GM19238 (cell line): ENCODE measurements around the gene PPM1L.

Experiments used
- DNase-seq: peaks from one replicate; pipeline ENCODE4 v3.0.0; 2011; ENCODE audit warnings: low spot score; ENCODE audit not compliant: insufficient read length

The PPM1L gene

DNA sequence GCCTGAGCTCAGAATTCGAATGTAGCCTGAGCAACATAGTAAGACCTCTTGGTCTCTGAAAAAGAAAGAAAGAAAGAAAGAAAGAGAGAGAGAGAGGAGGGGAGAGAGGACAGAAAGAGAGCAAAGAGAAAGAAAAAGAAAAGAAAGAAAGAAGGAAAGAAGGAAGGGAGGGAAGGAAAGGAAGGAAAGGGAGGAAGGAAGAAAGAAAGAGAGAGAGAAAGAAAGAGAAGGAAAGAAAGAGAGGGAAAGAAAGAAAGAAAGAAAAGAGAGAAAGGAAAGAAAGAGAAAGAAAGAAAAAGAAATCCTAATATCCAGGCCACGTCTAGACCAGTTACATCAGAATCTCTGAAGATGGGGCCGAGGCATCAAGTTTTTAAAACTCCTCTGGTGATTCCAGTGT lies 50.7 kb downstream of the PPM1L start:
- DNase-seq = no peak

DNA sequence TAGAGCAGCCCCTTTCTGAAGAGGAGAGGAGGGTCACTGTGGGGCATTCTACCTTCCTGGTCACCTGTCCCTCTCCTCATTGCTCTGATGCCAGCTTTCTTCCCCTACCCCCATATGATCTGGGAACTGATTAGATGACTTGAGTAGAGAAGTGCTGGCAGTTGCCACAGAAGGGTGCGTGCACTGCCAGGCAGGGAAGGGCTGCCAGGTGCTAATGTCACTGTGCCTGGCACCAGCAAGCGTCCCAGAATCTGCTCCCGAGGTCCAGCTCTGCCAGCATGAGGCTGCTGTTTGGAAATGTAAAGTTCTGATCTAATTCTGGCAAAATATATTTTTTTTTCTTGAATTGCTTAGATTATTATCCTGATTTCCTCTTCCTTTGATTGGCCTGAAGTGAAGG lies 52.8 kb downstream of the PPM1L start:
- no peak for DNase-seq

DNA sequence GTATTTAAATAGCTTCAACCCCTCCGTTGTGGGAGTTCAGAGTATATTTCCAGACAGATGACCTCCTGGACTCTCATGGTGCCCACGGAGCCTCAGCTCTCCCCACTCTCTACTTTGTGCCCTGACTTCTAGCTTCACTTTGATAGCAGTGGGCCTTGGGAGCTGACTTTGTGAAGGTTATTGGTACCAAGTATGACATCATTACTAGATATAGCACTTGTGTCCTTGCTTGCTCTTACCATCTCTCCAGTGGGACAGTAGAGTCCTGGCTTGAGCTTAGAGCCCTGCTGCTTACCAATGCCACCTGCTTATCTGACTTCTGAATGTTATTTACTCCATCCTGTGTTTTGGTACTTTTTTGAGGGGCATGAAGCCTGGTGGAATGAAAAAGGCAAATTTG lies 53.4 kb downstream of the PPM1L start:
- no peak for DNase-seq

DNA sequence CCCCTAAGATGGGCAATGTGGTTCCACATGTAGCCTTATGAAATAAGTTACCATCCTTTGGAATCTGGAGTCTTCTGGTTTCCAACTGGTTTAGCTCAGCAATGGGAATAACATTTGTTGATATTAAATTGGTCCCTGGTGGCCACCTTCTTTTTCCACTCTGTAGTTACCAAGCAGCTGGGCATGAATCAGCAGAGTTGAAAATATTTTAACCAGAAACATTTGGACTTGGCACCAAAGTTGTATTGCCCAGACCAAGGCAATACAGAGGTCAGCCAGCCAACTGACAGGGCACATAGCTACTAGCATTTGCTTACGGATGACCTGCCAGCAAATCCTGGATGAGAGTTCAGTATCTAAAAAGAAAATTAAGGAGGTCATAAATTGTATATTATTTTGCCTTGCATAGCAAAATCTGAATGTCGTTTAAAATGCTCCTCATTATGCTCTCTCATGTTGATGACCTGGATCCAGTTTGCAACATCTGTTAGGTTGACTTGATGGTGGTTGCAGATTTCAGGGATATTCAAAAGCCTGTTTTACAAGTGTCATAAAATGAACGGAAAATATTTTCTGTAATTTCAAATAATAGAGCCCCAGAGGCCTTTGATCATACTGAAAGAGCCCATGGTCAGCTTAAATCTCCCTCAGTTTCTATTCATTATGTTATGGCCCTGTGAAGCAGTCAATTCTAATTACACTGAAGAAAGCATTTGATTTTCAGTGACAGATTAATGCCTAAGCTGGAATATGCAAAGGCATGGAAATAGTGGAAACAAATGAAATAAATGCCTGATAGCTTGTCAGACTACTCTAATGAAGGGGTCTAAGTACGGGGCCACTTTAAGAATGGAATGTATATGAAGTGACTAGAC lies 54.6 kb downstream of the PPM1L start:
- DNase-seq = no peak

DNA sequence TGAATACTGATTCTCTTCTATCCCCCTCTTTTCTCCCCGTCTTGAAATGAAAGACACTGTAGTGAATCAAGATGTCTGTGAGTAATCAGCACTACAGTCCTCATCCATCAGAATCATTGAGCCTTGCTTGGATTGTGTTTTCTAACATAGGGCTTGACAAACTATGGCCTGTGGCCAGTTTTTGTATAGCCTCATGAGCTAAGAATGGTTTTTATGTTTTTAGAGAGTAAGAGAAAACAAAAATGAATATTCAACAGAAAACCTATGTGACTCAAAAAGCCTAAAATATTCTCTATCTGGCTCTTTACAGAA lies 55.2 kb downstream of the PPM1L start:
- no peak for DNase-seq

DNA sequence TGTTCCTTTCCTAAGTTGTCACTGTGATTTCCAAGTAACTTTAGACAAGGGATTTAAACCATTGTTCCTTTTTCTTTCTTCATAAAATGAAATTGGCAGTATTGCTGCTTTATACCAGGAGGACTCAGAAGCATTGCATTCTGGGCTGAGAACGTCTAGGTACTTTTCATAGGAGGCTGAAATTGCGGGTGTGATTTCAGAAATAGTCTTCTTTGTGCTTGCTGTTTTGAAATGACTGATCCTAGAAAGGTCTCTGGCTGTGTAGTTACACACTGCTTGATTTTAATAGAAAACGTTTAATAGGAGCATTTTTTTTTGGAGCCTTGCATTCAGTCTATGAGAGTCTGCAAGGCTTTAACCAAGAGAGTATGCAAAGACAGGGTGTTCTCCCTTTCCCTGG lies 56.3 kb downstream of the PPM1L start:
- no peak for DNase-seq

DNA sequence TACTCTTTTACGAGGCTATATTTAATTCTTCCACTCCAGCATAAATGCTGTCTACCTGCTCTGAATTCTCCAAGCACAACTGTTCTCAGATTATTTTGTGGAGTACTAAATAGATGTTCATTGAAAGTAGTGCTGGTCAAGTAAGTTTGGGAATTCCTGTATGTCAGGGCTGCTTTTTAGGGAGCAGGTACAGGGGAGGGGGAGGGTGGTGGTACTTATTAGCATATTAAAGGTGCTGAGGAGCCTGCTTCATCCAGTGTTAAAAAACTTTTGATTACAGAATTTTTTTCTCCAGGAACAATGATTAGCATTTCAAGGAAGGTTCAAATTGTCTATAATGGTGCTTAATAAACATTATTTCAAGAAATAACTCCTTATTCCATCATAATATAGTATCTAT lies 59.2 kb downstream of the PPM1L start:
- no peak for DNase-seq

DNA sequence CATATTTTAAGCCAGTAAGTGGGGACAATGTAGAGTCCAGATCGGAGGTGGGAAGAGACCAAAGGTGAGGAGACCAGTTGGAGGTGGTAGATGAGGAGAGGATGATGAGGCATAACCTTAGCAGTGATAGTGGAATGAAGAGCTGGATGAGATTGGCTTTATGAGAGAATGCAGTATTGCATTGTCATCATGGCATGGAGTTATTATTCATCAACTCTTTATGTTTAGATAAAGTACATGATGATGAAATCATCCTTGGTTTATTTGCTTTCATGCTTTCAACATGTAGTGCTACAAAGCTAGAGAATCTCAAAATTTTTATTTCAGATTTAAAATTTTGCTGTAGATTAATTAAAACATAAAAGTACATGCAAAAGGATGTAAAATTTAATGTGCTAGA lies 64.0 kb downstream of the PPM1L start:
- no peak for DNase-seq

DNA sequence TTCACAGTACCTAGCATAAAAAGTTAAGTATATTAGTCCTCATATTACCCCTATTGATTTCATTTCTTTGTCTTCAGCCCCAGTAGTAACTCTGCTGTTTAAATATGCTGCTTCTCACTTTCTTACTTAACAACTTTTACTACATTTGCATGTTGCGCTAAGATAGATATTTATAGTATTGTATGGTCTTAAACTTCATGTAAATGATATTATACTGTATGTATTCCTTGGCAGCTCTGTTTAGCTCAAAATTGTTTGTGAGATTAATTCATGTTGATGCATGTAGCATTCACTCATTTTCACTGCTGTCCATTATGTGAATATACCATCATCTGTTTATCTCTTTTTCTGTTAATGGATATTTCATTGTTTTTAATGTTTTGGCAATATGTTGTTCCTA lies 64.4 kb downstream of the PPM1L start:
- DNase-seq = no peak

DNA sequence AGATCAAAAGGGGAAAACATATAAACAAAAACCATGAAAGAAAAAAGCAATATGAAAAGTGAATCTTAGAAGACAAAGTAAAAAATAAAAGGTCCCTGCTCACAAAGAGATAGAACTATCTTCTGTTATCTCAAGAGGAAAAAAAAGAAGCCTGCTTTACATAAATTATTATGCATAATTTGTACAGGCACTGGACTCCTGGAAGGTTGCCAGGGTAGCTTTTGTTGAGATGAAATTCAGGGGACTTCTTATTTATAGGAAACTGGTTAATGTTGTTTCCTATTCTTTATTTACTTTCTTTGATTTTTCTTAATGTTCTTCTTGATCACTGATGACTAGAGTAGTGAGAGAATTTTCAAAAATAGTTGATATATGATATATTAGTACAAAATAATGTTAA lies 66.9 kb downstream of the PPM1L start:
- no peak for DNase-seq

DNA sequence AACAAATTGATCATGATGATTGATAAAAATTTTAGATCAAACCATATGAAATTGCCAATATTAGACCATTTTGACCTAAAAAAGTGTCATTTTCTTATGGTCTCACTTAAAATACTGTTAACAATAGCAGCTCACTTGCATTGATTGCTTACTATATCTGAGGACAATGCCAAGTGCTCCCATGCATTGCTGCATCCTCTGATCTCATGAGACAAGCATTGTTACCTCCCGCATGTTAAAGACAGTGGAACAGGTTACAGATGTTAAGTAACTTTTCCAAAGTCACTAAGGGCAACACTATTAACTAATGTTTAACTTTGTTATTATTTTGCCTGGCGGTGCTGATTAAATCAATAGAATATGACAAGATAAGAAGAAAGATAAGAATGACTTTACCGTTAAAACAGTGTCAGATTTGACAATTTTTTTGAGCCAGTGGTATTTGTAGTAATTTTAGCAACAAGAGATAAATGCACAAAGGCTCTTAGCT lies 69.3 kb downstream of the PPM1L start:
- no peak for DNase-seq

DNA sequence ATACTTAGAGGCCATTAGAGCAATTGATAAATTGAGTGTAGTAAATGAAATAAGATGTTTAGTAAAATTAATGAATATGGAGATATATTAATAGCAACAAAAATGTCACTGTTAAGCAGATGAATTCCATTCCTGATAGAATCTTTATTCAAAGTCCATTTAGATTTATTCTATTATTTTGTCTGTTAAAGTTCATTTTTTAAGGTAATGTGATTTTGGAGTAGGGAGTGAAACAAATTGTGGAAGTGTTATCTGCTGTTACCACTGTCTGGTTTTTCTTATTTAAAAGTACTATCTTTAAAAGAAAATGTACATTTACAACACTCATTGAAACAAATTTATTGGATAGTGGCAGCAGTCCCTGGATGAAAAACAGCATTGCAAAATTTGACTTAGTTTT lies 70.4 kb downstream of the PPM1L start:
- DNase-seq = no peak

DNA sequence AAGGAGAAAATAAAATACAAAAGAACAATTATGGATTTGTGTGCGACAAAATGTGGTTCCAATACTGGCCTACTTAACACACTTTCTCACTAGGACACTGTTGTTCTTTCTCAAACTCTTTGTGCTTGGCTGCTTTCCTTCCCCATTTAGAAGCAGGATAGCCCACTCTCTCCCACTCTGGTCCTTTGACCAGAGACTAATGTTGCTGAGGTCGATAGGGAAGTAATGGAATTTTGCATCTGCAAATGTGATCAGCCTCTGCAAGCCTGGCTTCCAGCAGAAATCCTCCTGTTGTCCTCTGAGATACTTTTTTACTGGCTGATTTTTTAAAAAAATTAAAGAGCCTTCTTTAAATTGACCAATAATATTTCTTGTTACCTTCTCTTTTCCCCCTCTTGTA lies 71.0 kb downstream of the PPM1L start:
- no peak for DNase-seq

DNA sequence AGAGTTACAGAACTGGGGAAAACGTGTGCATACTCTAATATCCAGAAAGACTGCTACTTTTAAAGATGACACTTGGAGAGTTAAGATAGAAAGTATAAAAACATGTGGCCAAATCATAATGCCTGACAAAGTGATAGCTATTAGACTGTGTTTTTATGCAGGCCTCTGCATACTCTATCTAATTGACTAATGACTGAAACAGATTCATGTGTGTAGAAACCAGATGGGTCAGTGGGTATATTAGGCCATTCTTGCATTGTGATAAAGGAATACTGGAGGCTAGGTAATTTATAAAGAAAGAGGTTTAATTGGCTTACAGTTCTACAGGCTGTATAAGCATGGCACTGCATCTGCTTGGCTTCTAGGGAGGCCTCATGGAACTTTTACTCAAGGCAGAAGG lies 71.5 kb downstream of the PPM1L start:
- no peak for DNase-seq

DNA sequence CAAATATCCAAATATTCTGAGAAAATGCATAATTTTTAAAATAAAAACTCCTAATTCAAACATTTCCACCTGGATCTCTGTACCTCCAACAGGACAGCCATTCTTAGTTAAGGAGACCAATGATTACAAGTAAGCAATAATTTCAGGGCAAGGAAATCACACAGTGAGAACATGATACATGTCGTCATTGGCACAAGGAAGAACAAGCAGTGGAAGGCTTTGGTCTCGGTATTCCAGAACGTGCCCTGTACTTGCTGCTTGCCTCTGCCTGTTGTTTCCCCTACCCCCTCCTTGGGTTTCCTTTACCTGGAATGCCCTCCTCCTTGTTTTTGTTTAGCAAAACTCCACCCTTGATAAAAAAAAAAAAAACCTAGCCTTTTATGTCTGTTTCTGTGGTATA lies 72.8 kb downstream of the PPM1L start:
- DNase-seq = no peak

DNA sequence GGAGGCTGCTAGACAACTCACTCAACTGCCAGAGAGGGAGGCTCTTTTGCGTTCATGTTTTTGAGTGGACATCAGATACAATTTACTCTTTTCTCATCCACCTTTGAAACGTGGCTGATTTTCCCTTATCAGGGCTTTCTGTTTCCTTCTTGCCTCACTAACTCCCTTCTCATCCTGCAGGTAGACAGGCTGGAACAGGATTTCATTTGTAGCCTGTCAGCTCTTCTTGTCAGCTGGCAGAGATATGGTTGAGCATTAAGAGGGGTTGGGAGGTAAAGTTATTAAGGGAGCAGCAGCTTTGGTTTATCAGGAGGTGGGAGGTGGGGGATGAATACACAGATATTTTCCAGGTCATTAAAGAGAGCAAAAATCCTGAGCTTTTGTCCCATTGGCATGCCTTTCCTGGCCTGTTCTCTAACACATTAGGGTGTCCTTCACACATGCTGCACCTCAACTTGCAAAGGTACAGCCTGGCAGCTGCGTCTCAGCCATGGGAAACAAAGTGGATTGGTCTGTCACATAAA lies 73.5 kb downstream of the PPM1L start:
- no peak for DNase-seq

DNA sequence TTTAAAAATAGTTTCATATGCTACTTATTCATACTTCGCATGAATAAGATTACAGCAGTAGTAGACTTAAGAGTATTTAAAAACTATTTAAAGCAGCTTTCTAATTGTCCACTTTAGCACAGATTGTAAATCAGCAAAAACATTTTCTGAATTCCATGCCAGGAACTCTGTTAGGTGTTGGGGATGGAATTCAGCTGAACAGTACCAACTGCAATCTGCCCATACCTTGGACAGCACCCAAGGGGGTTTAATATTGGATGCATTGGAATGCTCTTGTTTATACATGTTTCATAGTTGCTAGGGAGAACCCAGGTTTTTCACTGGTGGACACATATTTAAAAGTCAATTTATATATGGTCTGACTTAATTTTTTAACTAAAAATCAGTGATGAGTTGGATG lies 74.8 kb downstream of the PPM1L start:
- DNase-seq = no peak

DNA sequence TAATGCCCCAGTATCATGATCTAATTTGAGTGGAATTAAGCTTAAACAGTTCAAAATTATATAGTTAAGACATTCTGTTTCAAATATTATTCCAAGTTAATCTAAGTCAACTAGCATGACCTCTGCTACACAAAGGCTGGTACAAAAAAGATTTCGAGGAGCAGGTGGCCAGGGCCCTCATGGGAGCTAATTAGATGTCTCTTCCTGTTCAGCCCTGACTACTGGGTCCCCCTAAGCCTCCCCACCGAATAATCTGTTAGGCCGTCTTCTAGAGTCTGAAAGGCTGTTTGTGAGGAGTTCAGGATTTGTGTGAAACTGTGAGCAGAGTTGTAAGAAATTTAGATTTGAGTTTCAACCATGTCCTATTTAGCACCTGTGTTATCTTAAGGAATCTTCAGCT lies 75.4 kb downstream of the PPM1L start:
- no peak for DNase-seq

DNA sequence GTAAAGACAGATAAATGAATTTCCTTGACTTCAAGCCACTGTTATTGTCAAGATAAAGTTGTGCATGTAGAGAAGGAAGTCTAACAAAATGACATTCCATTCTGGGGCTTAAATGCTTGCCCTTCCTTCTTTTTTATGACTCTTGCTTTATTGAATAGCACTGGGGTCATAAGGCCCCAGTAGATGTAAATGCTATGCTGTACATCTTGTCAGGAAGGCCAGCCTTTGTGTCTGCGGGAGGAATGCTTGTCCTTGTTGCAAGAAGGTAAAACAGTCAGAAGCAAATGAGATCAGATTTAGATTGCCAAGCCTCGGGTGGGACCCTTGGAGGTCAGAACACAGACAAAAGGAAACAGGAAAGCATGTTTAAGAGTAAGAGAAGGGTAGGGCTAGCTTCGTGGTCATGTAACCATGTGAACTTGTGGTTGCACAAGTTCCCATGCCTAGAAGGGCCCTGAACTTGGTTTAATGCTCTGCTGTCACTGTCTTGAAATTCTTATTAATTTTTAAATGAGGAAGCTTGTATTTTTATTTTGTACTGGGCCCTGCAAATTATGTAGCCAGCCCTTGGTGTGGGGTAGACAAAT lies 81.5 kb downstream of the PPM1L start:
- DNase-seq = no peak

DNA sequence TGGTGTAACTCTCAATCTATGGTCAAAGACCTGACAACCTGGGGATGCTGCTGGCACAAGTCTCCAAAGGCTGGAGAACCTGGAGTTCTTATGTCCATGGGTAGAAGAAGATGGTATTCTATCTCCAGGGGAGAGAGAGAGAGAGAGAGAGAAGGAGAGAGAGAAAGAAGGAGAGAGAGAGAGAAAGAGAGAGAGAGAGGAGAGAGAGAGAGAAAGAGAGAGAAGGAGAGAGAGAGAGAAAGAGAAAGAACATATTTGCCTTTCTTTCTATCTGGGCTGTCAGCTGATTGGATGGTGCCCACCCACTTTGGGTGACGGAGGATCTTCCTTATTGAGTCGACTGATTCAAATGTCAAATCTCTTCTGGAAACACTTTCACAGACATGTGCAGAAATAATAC lies 84.6 kb downstream of the PPM1L start:
- DNase-seq = no peak

DNA sequence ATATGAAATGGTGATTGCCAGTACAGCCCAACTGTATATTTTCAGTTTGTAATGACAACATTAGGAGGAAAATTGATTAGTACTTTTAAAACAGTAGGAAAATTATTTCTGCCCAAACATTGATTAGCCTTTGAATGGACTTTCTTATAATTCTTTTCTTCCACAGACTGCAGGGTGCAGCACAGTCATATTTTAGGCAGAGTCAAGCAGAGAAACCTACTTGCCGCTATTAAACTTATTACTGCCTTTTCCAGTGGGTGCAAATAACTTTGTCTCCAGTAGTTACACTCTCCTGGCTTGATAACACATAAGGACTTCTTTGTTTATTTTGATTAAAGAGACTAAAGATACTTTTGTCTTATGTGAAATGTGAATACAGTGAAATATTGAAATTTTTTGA lies 85.4 kb downstream of the PPM1L start:
- no peak for DNase-seq

DNA sequence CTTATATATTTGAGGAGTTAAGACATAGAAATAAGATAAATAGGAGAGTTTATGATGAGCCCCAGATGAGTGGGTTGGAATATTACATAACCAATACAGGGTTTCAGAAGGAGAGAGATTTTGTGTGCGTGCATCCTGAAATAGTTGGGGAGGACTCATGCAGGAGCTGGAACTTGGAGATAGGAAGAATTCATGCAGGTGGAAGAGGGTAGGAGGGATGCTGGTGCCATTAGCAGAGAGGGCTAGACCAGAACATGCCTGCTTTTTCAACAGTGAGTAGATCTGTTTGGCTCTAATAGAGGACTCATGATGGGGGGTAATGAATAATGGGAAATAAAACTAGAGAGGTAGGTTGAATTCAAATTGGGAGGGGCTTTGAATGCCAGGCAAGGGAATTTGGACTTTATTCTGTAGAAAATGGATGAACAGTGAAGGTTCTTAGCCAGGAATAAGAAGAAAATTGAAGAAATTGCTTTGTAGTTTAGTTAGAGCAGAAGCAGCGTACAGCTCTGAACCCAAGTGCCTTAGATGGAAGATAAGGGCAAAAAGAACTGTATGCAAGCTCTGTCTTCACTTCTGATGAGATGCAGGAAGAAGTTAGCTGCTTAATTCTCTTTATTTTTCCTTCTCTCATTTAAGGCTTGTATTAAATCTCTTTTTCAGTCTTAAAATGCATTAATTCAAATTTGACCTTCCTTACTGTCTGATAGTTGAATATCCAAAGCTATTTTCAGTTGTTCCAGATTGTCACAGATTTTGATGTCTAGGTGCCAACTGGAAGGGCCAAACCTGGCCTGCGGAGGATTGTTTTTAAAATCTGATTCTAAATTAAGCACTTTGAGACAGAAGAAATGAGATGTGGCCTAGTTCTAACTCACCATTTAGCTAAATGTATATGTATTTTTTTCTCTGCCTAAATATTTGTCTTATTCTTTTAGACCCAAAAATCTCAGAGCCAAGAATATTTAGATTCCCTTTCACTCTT lies 86.3 kb downstream of the PPM1L start:
- DNase-seq = no peak
